HUDEP-2 (cell line): ENCODE results near the gene PRDM7.
"Not testable (repeated sequence)": the region's sequence is repeated elsewhere in the genome, so short reads cannot be mapped to it uniquely, and the experiment has no call there.

Source experiments
- DNase-seq, 76 experiments: peaks; one replicate each; lab custom pipeline; 2025; ENCODE audit not compliant: unreplicated experiment in 76 of 76; lab: John Stamatoyannopoulos, UW

PRDM7 gene

GRCh38 chr16:90077240-90077756, at the start of gene PRDM7:
Gene PRDM7 (minus strand): TSS chr16:90077331. CDS start chr16:90075910, 1,421 bp downstream.
- DNase-seq = peak in 75 of 76 experiments; percentile 45 to 99 (median 97)

GRCh38 chr16:90121846-90122245, 44.7 kb upstream of the PRDM7 start:
- not testable (repeated sequence) for DNase-seq

- DNase-seq = not testable (repeated sequence)
These were observed 30.5 kb upstream of the PRDM7 start for GRCh38 chr16:90107617-90108016.

- DNase-seq = not testable (repeated sequence)
These were observed 29.9 kb upstream of the PRDM7 start for GRCh38 chr16:90107060-90107459.

- not testable (repeated sequence) for DNase-seq
These were observed 29.1 kb upstream of the PRDM7 start for GRCh38 chr16:90106271-90106670.

- DNase-seq = not testable (repeated sequence)
These were observed 27.6 kb upstream of the PRDM7 start for GRCh38 chr16:90104725-90105124.

- not testable (repeated sequence) for DNase-seq
These were observed 25.2 kb upstream of the PRDM7 start for GRCh38 chr16:90102086-90102884.

GRCh38 chr16:90101332-90101731, 24.2 kb upstream of the PRDM7 start:
- DNase-seq = not testable (repeated sequence)

- DNase-seq = not testable (repeated sequence)
These were observed 23.7 kb upstream of the PRDM7 start for GRCh38 chr16:90100790-90101189.

GRCh38 chr16:90100229-90100628, 23.1 kb upstream of the PRDM7 start:
- not testable (repeated sequence) for DNase-seq

GRCh38 chr16:90098936-90099335, 21.8 kb upstream of the PRDM7 start:
- not testable (repeated sequence) for DNase-seq

- DNase-seq = not testable (repeated sequence)
These were observed 20.0 kb upstream of the PRDM7 start for GRCh38 chr16:90097010-90097684.

GRCh38 chr16:90094791-90095190, 17.7 kb upstream of the PRDM7 start:
- DNase-seq = not testable (repeated sequence)

- not testable (repeated sequence) for DNase-seq
These were observed 17.2 kb upstream of the PRDM7 start for GRCh38 chr16:90094296-90094695.

GRCh38 chr16:90093799-90094198, 16.7 kb upstream of the PRDM7 start:
- not testable (repeated sequence) for DNase-seq

GRCh38 chr16:90092781-90093180, 15.7 kb upstream of the PRDM7 start:
- not testable (repeated sequence) for DNase-seq

GRCh38 chr16:90084215-90084950, 7.3 kb upstream of the PRDM7 start:
- DNase-seq = no peak

GRCh38 chr16:90083139-90083538, 6.0 kb upstream of the PRDM7 start:
- no peak for DNase-seq

- DNase-seq = no peak
These were observed 4.5 kb upstream of the PRDM7 start for GRCh38 chr16:90081606-90081970.

GRCh38 chr16:90078579-90078895, 1.4 kb upstream of the PRDM7 start:
- no peak for DNase-seq
